Measurements from ENCODE around the gene AIF1L.

The AIF1L gene

DNA sequence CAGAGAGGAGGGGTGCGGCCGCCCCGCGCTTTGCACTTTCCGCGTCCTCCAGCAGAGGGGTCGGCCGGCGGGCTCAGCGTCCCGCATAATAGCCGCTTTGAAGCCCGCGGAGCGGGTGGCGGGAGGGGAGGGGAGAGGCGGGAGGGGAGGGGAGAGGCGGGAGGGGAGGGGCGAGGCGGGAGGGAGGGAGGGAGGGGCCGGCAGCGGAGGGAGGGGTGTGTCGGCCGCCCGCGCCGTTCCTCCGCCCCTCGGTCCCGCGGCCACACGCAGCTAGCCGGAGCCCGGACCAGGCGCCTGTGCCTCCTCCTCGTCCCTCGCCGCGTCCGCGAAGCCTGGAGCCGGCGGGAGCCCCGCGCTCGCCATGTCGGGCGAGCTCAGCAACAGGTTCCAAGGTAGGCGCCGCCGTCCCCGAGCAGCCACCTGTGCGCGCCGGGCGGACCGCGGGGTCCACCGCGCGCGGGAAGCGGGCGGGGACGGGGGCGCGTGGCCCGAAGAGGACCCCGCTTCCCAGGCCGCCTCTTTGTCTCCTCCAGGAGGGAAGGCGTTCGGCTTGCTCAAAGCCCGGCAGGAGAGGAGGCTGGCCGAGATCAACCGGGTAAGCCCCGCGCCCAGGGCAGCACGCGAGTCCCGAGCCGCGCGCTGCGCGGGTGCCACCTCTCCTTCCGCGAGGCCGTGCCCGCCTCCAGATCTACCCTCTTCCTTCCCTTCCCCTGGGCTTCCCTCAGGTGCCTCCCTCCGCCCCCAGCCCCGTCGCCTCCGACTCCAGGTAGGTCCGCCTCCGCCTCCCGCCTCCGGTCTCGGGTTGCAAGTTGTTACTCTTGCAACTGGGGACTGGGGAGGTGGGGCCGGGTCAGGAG lies at the start of gene AIF1L:
Gene AIF1L (plus strand): TSS at position 263 of the 857 bp plus-strand sequence. CDS start 99 bp downstream, at position 362.
- peak; percentile 34 to 47 for DNase-seq

DNA sequence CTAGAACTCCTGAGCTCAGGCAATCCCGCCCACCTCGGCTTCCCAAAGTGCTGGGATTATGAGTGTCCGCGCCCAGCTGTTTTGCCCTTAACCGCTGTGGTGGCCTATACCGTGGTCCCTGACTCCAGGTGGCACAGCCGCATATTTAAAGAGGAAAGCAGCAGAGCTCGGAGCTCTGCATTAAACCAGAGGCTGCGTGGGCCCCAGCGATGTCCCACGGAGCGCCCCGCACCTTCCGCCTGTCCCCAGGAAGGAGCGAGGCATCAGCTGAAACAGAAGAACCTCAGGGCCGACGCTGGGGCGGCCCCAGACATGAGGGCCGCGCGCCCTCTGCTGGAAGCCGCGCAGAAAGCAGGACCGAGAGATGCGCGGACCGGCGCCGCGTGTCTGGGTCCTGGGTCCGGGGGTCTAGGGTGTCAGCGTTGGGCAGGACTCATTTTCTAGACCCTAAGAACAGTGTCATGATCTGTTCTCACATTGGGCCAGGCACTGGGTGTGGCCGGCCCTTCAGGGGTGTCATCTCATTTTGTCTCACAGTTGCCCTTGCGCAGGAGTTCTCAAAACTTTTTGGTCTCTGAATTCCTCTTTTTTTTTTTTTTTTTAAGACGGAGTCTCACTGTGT lies 49.6 kb upstream of the AIF1L start:
- peak; percentile 63 to 74 for DNase-seq

More for the DNA sequence above, at the start of gene AIF1L:
- TF ChIP-seq GATA1 (IDR thresholded peaks at IDR 0.05; ENCODE audit: low read depth, low read length) (no peak), POLR2A (IDR thresholded peaks at IDR 0.05; ENCODE audit: low read length) (no peak)

DNA sequence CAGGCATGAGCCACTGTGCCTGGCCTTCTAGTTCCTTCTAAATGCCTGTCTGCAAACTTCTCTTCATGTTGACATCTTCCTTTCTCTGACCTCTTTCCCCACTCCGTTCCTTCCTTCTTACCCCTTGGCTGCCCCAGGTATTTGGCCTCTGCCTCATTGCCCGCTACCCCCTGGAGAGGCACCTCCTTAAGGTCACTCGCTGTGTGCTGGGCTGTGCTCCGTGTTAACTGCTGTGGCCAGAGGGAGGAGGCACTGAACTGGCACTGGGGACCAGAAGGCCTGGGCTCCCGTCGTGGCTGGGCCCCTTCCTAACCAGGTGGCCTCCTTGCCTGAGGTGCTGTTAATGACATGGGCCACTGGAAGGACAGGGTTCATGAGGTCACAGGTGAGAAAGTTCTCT lies 48.0 kb upstream of the AIF1L start:
- DNase-seq = no peak
- TF ChIP-seq POLR2A (IDR thresholded peaks at IDR 0.05; ENCODE audit: low read length) (no peak), GATA1 (IDR thresholded peaks at IDR 0.05; ENCODE audit: low read depth, low read length) (no peak)

More for the DNA sequence above, 49.6 kb upstream of the AIF1L start:
- no peak for TF ChIP-seq GATA1 (IDR thresholded peaks at IDR 0.05; ENCODE audit: low read depth, low read length)
- TF ChIP-seq POLR2A (IDR thresholded peaks at IDR 0.05; ENCODE audit: low read length) = no peak

DNA sequence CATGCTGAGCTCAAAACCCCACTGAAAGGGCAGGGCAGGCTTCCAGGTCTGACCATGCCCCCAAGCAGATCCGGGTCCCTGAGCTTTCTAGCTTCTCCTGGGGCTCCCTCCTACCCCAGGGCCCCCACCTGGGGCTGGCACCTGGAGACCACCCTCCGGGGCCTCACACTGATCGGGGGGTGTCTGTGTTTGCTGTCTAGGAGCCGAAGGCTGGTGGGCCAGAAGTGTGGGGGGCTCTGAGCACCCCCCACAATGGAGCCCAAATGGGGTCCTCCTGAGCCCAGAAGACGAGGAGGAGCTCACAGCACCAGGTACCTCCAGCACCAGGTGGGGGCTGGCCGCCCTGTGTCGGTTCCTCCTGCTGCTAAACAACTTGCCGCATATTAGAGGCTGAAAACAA lies 47.5 kb upstream of the AIF1L start:
- TF ChIP-seq POLR2A (IDR thresholded peaks at IDR 0.05; ENCODE audit: low read length) (no peak), GATA1 (IDR thresholded peaks at IDR 0.05; ENCODE audit: low read depth, low read length) (no peak)
- no peak for DNase-seq

DNA sequence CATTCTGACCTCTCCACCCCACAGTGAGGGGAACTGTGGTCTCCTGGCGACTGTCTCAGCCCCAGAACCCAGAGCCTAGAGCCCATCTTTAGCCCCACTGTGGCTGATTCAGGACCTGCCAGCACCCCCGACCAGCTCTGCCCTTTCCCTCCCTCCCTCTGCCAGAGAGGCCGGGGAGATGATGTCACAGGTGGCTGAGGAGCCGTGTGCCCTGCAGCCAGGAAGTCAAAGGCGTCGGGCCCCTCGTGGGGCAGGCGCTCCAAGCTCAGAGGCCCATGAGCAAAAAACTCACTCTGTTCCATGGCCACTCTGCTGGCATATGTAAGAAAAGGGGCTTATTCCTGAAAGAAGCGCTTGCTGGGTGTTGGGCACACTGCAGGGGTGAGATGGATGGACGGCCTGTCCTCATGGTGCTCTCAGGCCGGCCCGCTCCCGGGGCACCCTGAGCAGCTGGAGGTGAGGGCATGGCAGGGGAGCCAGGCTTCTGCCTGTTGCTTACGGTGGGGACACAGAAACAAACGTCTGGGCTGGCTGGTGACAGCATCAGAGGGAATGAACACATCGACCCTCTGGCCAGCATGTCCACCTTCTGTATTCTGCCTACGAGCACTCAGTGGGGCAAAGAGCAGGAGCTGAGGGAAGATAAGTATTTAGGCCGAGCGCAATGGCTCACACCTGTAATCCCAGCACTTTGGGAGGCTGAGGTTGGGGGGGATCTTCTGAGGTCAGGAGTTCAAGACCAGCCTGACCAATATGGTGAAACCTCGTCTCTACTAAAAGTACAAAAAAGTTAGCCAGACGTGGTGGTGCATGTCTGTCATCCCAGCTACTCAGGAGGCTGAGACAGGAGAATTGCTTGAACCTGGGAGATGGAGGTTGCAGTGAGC lies 46.3 kb upstream of the AIF1L start:
- TF ChIP-seq GATA1 (IDR thresholded peaks at IDR 0.05; ENCODE audit: low read depth, low read length) = no peak
- TF ChIP-seq POLR2A (IDR thresholded peaks at IDR 0.05; ENCODE audit: low read length) = no peak
- DNase-seq = no peak

DNA sequence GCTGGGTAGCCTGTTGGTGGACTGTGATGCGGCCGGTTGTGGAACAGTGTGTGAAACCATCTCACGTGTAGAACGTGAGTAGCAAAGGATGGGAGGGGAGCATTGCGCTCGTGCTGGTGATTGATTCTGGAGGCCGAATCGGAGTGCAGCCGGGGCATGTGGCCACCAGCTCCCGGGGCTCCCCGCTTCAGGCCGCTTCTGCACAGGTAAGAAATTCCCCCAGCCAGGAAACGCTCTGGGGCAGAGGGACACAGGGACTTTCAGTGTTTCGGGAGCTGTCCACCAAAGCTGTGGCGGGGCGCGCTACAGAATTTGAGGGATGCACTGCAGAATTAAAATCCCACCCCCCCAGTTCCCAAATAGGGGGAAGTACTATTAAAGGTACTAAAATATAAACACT lies 45.5 kb upstream of the AIF1L start:
- no peak for TF ChIP-seq POLR2A (IDR thresholded peaks at IDR 0.05; ENCODE audit: low read length)
- TF ChIP-seq GATA1 (IDR thresholded peaks at IDR 0.05; ENCODE audit: low read depth, low read length) = no peak
- no peak for DNase-seq

DNA sequence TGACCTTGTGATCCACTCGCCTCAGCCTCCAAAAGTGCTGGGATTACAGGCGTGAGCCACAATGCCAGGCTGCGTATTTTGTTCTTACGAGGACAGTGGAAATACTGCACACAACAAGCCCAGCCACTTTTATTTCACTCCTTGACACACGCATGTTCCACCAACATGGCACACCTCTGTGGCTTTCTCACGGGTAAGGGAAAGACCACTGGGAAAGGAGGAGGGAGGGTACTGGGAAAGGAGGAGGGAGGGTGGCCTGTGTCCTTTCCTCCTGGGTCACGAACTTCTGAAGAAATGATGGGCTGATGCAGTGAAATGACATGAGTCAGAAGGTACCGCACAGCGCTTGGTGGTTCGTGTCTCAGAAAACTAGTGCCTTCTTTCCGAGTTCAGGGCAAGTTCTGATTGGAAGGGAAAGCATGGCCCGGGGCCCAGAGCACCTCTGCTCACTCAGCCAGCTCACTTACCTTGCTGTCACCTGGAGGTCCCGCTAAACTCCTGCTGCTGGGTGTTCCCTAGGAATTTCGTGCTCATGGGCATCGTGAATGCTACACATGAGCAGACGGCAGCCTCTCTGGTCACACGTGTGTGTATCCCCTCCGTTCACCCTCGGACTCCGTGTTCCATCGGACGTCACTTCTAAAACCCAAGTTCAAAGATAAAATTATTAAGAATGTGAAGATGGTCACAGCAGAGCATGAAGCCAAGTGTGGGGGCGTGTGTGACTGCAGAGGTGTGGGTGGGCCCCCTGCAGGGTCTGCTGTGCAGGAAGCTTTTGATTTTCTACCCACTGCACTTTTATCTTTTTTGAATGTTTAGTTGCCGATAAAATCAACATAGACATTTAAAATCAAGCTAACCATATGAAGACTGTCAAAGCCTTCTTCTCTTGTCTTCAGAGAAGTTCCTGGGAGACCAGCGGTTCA lies 44.5 kb upstream of the AIF1L start:
- no peak for DNase-seq
- no peak for TF ChIP-seq POLR2A (IDR thresholded peaks at IDR 0.05; ENCODE audit: low read length)
- no peak for TF ChIP-seq GATA1 (IDR thresholded peaks at IDR 0.05; ENCODE audit: low read depth, low read length)

DNA sequence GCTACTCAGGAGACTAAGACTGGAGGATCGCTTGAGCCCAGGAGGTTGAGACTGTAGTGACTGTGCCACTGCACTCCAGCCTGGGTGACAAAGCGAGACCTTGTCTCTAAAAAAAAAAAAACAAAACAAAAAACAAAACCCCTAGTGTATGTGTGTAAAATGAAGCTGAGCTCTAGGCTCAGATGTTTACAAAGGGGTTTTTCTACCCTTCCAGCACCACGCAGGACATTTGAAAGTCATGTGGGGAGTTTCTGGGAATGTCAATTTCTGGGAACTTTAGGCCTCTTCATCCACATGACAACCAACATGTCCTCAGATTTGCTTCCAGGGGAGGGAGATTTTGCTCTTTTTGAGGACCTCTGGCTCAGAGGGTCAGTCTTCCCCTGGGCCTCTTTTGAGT lies 42.4 kb upstream of the AIF1L start:
- DNase-seq = no peak
- TF ChIP-seq POLR2A (IDR thresholded peaks at IDR 0.05; ENCODE audit: low read length) (no peak), GATA1 (IDR thresholded peaks at IDR 0.05; ENCODE audit: low read depth, low read length) (no peak)

DNA sequence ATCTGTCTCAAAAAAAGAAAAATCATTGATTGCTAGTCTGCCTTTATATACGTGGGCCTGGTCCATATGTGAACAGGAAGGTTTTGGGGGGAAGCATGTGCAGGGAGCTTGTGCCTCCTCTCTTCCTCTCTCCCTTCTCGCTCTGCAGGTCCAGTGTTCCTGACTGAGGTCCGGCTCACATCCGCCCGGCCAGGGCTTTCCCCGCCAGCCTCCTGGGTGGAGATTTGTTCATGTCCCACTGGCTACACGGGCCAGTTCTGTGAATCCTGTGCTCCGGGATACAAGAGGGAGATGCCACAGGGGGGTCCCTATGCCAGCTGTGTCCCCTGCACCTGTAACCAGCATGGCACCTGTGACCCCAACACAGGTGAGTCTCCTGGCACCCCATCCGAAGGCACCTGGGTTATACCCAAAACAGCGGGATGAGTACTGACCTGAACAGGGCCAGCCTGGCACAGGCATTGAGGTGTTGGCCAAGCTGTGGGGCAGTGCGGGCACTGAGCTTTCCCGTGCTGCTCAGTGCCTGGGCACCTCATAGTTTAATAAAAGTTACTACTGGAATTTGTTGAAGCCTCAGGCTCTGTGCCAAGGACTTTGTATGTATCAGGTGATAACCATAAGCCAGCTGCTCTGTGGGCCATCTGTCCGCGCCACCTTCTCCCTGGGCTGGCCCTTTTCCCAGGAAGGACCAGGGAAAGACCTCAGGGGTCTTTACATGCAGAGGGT lies 39.4 kb upstream of the AIF1L start:
- no peak for DNase-seq
- TF ChIP-seq POLR2A (IDR thresholded peaks at IDR 0.05; ENCODE audit: low read length) = no peak
- no peak for TF ChIP-seq GATA1 (IDR thresholded peaks at IDR 0.05; ENCODE audit: low read depth, low read length)

DNA sequence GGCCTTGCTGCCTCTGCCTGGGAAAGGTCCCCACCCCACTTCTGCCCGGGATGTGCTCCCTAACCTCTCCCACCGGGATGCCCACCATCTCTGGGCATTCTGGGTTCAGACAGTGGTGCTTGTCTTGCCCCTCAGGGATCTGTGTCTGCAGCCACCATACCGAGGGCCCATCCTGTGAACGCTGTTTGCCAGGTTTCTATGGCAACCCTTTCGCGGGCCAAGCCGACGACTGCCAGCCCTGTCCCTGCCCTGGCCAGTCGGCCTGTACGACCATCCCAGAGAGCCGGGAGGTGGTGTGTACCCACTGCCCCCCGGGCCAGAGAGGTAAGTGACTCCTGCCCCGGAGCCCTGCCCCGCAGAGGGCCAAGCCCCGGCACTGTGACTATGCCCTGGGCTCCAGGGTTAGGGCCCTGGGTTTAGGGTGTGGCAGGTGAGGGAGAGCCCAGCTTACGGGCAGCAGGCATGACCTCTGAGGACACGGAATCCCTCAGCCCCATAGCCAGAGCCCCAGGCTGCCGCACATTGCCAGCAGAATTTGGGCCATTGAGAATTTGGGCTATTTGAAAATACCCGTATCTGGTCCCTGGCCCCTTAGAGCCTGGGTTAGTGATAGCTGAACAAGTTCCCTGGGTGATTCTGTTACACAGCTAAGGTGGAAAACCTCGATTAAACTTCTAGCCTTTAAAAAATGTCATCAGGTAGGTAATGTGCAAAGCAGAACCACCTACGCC lies 35.3 kb upstream of the AIF1L start:
- DNase-seq = no peak
- no peak for TF ChIP-seq POLR2A (IDR thresholded peaks at IDR 0.05; ENCODE audit: low read length)
- no peak for TF ChIP-seq GATA1 (IDR thresholded peaks at IDR 0.05; ENCODE audit: low read depth, low read length)

DNA sequence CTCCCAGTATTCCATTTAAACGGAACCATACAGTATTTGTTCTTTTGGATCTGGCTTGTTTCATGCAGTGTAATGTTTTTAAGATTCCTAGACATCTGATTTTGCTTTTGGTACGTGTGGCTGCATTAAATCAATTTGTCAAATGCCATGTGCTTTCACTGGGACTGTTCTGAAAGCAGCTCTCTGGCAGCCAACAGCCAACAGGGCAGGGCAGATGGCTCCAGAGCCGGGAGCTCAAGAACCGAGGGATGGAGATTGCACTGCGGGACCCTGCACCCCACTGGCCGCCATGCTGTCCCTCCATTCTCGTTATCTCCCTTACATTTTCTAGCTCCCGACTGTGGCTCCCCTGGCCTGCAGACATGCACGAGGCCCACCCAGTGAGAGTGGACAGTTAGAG lies 33.4 kb upstream of the AIF1L start:
- DNase-seq = no peak
- TF ChIP-seq GATA1 (IDR thresholded peaks at IDR 0.05; ENCODE audit: low read depth, low read length) (no peak), POLR2A (IDR thresholded peaks at IDR 0.05; ENCODE audit: low read length) (no peak)

DNA sequence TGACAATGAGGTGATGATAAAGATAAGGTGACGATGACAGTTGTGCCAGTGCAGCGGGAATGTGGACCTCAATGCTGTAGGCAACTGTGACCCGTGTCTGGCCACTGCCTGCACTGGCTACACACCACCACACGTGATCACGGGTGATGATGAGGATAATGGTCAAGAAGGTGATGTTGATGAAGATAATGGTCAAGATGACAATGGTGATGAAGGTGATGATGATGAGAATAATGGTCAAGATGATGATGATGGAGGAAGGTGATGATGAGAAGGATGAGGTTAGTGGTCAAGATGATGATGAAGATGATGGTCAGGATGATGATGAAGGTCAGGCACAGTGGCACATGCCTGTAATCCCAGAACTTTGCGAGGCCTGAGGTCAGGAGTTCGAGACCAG lies 30.7 kb upstream of the AIF1L start:
- TF ChIP-seq GATA1 (IDR thresholded peaks at IDR 0.05; ENCODE audit: low read depth, low read length) (no peak), POLR2A (IDR thresholded peaks at IDR 0.05; ENCODE audit: low read length) (no peak)
- no peak for DNase-seq
